Measurements from ENCODE around the gene COQ9. TPM values are rescaled to one million over a fixed set of nuclear protein-coding genes. Genes with fewer than 3 reads are reported as not detected.

COQ9 gene, protein sequence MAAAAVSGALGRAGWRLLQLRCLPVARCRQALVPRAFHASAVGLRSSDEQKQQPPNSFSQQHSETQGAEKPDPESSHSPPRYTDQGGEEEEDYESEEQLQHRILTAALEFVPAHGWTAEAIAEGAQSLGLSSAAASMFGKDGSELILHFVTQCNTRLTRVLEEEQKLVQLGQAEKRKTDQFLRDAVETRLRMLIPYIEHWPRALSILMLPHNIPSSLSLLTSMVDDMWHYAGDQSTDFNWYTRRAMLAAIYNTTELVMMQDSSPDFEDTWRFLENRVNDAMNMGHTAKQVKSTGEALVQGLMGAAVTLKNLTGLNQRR
- total RNA-seq = 38.3 and 48.1 TPM in 2 replicates

DNA sequence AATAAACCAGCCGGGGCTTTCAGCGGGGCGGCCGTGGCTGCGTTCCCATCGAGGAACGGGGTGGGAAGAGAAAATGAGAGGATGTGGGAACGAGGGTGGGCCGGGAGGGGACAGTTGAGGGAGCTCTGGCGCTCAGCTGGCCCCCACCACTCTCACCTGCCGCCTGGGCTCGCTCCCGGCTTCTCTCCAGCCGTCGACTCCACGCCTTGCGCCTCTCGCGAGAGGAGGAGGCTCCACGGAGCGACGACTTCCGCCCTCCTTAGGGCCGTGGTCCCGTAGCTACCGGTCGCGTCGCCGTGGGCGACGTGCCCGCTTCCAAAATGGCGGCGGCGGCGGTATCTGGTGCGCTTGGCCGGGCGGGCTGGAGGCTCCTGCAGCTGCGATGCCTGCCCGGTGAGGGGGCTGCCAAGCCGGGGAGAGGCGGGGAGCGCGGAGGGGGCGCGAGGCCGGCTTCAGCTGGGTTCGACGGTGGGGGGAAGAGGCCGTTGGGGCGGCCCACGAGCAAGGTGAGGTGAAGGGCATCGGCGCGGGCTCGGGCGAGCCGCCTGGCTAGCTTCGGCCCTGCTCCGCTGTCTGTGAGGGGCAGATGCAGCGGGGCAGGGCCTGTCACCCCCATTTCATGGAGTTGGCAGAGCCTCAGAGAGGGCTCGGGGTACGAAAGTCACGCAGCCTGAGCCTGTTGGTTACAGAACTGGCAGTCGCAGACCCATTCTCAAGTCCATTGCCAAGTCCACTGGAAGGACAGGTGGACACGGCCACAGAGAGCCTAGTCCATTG is at the start of gene COQ9, which contains the start of gene CIAPIN1:
Gene COQ9, plus strand, starts transcription at position 294 of the 777 bp plus-strand sequence. Its CDS starts 27 bp downstream, at position 321.
Gene CIAPIN1, minus strand, starts transcription at position 200 of the 777 bp plus-strand sequence. CDS start 6,457 bp downstream, outside the sequence.

DNA sequence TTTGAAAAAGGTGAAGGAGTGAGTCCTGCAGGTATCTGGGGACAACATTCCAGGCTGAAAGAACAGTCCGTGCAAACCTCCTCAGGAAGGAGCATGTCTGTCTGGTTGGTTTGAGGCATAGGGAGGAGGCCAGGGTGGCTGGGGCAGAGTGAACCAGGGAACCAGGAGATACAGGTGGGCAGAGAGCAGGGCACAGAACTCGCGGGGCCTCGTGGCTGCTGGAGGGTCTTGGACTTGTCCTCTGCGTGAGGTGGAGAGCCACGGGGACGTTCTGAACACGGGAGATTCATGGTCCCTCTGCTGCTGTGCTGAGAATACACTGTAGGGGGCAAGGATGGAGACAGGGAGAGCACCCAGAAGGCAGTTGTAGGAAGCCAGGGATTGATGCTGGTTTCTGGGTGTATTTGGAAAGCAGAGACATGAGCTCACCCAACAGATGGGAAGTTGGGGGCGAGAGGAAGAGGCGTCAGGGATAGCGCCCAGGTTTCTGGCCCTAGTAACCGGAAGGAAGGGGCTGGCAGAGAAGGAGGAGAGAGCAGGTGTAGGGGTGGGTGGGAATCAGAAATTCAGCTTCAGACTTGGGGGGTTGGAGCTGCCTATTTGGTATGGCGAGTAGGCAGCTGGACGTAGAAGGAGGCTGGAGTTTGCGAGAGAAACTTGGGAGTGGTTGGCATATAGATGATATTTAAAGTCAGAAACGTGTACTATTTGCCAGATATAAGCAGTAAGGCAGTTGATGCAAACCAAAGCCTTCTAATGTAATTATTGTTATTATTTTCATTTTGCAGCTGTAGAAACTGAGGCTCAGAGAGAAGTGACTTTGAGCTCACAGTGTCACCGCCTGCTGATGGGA is 43.1 kb upstream of the COQ9 start, which contains the start of gene CCL17:
Gene CCL17, plus strand, starts transcription at position 803 of the 853 bp plus-strand sequence. CDS start 9,166 bp downstream, outside the sequence.

GRCh38 chr16:57462209-57462977 is 15.1 kb downstream of the COQ9 start, which contains the start of gene POLR2C:
TSS of gene POLR2C (plus strand) at chr16:57462679. CDS start at chr16:57462725, 46 bp downstream.

DNA sequence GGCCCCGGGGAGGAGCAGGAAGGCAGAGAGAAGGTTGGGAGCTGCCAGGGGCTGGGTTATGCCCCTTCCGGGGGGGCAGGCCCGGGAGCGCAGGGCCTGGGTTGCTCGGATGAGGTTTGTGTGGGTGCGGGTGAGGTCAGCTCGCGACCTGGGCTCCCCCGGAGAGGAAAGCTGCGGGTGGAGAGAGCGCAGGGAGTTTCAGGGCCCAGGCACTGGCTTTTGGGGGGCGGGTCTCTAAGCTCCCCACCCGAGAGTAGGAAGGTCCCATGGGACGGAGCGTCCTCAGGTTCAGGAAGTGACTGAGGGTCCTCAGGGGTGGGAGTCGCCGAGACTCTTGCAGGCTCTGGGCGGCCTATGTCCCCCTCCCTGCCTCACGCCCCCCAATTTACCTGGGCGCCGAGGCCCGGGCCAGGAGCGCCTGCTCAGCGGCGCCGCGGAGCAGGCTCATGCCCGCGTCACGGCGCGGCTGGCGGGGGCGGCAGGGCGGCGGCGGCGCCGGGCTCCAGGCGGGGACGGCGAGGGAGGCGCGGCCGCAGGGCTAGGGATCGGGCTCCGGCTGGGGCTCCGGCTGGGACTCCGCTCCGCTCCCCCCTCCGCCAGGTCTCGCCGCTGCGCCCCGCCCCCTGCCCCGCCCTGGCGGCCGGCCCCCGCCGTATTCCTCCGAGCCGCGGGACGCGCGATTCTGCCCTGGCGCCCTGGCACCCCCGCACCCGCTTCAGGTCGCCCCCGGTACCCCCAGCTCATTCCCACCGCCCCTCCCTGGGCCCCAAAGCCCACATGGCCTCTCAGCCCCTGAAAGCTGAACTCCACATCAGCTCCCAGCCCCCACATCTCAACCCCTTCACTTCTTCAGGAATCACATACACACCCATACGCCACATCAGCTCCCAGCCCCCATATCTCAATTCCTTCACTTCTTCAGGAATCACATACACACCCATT is 38.9 kb downstream of the COQ9 start, which contains the start of gene DOK4:
Gene DOK4, minus strand, starts transcription at position 578 of the 942 bp plus-strand sequence. CDS start 6,986 bp downstream, outside the sequence.

Other genes with a start within 250 kb of the COQ9 start
- 67.3 and 73.6 TPM in 2 replicates for gene ARL2BP, start 202.2 kb upstream of the COQ9 start, total RNA-seq
- gene PLLP, start 162.8 kb upstream of the COQ9 start, total RNA-seq = 7.5 and 8.6 TPM in 2 replicates
- gene CCL22, start 88.7 kb upstream of the COQ9 start, total RNA-seq = 0.35 TPM in 1 of 2 replicates, not detected in the other
- gene CX3CL1, start 75.0 kb upstream of the COQ9 start, total RNA-seq = 6.7 and 9.9 TPM in 2 replicates
- gene CCL17, start 42.7 kb upstream of the COQ9 start, total RNA-seq = not detected in 2 replicates
- gene CIAPIN1, start 94 bp upstream of the COQ9 start, total RNA-seq = 45.3 and 51.7 TPM in 2 replicates
- gene POLR2C, start 15.2 kb downstream of the COQ9 start, total RNA-seq = 82.1 and 107 TPM in 2 replicates
- 12.7 and 14.5 TPM in 2 replicates for gene DOK4, start 39.0 kb downstream of the COQ9 start, total RNA-seq
- gene CCDC102A, start 89.1 kb downstream of the COQ9 start, total RNA-seq = 5.4 and 5.8 TPM in 2 replicates
- not detected in 2 replicates for gene ADGRG5, start 95.2 kb downstream of the COQ9 start, total RNA-seq
- 66.5 and 85.0 TPM in 2 replicates for gene ADGRG1, start 181.2 kb downstream of the COQ9 start, total RNA-seq
- gene ADGRG3, start 220.8 kb downstream of the COQ9 start, total RNA-seq = not detected in 2 replicates
- gene DRC7, start 247.3 kb downstream of the COQ9 start, total RNA-seq = not detected in 2 replicates

Measured in airway epithelial cell (primary cell).